Endothelial cell of umbilical vein (primary cell): ENCODE data around the gene MEA1. TPM values are rescaled to one million over a fixed set of nuclear protein-coding genes. Genes with fewer than 3 reads are reported as not detected.

Experiments
- BruUV-seq: library from RNA; stranded (reverse); fragments of 400-500 nt; replicated peaks from 2 replicates; lab custom pipeline; 2021; lab: Mats Ljungman, UMichigan
- CTCF ChIA-PET: fragments of 300-600, 350-600 bp; sonication (Branson Sonifier 250); formaldehyde crosslinking; loops from one replicate; lab custom pipeline; 2021; ENCODE audit warnings: antibody characterized with exemption, inconsistent platforms; lab: Charles Lee
- POLR2A ChIA-PET: fragments of 300-600, 350-600 bp; sonication (Branson Sonifier 250); formaldehyde crosslinking; loops from one replicate; lab custom pipeline; 2021; ENCODE audit warnings: antibody characterized with exemption, inconsistent platforms; lab: Charles Lee
- DNase-seq: peaks from one replicate; pipeline ENCODE4 v3.0.0-alpha.2; 2011; ENCODE audit warnings: low read depth, low spot score
- FAIRE-seq: peaks from 2 replicates; lab custom pipeline; 2011; peaks lifted over from hg19 to GRCh38; lab: Jason Lieb, UNC
- H2AFZ ChIP-seq: 2 replicates; pipeline ENCODE4 v1.6.0; 2012; ENCODE audit warnings: low read depth, low read length, control low read depth, inconsistent platforms
- H3K27ac ChIP-seq: 2 replicates; pipeline ENCODE4 v1.5.1; 2011; ENCODE audit warnings: low read depth, mild to moderate bottlenecking, control low read depth, low read length, moderate library complexity; ENCODE audit not compliant: insufficient read depth
- H3K27me3 ChIP-seq, 2 experiments: 2 replicates each; pipeline versions ENCODE4 v1.6.0 to v1.6.1; 2011; ENCODE audit warnings: low read length in 2 of 2, mixed read lengths in 1 of 2; ENCODE audit not compliant: control insufficient read depth in 2 of 2, insufficient read depth in 2 of 2
- H3K36me3 ChIP-seq, 2 experiments: 2 replicates in 1 of 2; 3 replicates in 1 of 2; pipeline ENCODE4 v1.5.1; 2011; ENCODE audit warnings: low read length in 2 of 2, mild to moderate bottlenecking in 1 of 2, moderate library complexity in 1 of 2; ENCODE audit not compliant: control insufficient read depth in 2 of 2, insufficient read depth in 2 of 2; ENCODE audit errors: extremely low read depth in 1 of 2
- H3K4me1 ChIP-seq: 3 replicates; pipeline ENCODE4 v1.5.1; 2011; ENCODE audit warnings: mild to moderate bottlenecking, low read length; ENCODE audit not compliant: control insufficient read depth, insufficient read depth; ENCODE audit errors: extremely low read depth
- H3K4me2 ChIP-seq: 2 replicates; pipeline ENCODE4 v1.6.1; 2011; ENCODE audit warnings: low read length, control low read depth, mixed read lengths; ENCODE audit not compliant: insufficient read depth
- H3K4me3 ChIP-seq, 3 experiments: fragments of 200-600 bp in 1 of 3; sonication (generic), shearing (Covaris generic) in 1 of 3; replicated peaks in 1 of 3; 2 replicates each; pipeline ENCODE4 v1.5.1; 2011 to 2016; ENCODE audit warnings: control low read depth in 3 of 3, low read length in 3 of 3, mild to moderate bottlenecking in 2 of 3, inconsistent platforms in 1 of 3, low read depth in 1 of 3, moderate library complexity in 1 of 3; ENCODE audit not compliant: insufficient read depth in 1 of 3
- H3K79me2 ChIP-seq: 2 replicates; pipeline ENCODE4 v1.6.0; 2012; ENCODE audit warnings: low read length, inconsistent platforms; ENCODE audit not compliant: control insufficient read depth, insufficient read depth
- H3K9ac ChIP-seq: replicated peaks from 2 replicates; pipeline ENCODE3; 2011; ENCODE audit warnings: low read length, control low read depth; ENCODE audit not compliant: insufficient read depth; ENCODE audit errors: extremely low read depth
- H3K9me1 ChIP-seq: replicated peaks from 3 replicates; pipeline ENCODE4 v1.6.0; 2011; ENCODE audit warnings: mild to moderate bottlenecking, low read length; ENCODE audit not compliant: control insufficient read depth, insufficient read depth; ENCODE audit errors: extremely low read depth
- H3K9me3 ChIP-seq: replicated peaks from 2 replicates; pipeline ENCODE4 v1.5.1; 2012; ENCODE audit warnings: low read length, inconsistent platforms; ENCODE audit not compliant: control insufficient read depth, insufficient read depth
- H4K20me1 ChIP-seq: replicated peaks from 2 replicates; pipeline ENCODE3; 2011; ENCODE audit warnings: mild to moderate bottlenecking, low read length; ENCODE audit not compliant: control insufficient read depth, insufficient read depth; ENCODE audit errors: extremely low read depth
- EZH2 ChIP-seq: IDR thresholded peaks from 2 replicates; pipeline ENCODE4 v1.6.1; 2012; ENCODE audit warnings: borderline replicate concordance, low read depth, mild to moderate bottlenecking, moderate library complexity, low read length, inconsistent platforms; ENCODE audit not compliant: severe bottlenecking
- FOS ChIP-seq: IDR thresholded peaks from 2 replicates; pipeline ENCODE4 v1.6.1; 2011; ENCODE audit warnings: mild to moderate bottlenecking, low read length, moderate library complexity, borderline replicate concordance; ENCODE audit not compliant: insufficient read depth
- GATA2 ChIP-seq: IDR thresholded peaks from 2 replicates; pipeline ENCODE4 v1.7.0; 2011; ENCODE audit warnings: low read depth, mild to moderate bottlenecking, moderate library complexity, mixed read lengths, low read length; ENCODE audit not compliant: insufficient read length, insufficient read depth
- JUN ChIP-seq: IDR thresholded peaks from 2 replicates; pipeline ENCODE4 v1.6.1; 2011; ENCODE audit warnings: borderline replicate concordance, low read depth; ENCODE audit not compliant: insufficient read length, insufficient read depth
- MYC ChIP-seq: IDR thresholded peaks from one replicate; pipeline ENCODE4 v1.6.1; 2011; ENCODE audit warnings: mild to moderate bottlenecking, low read depth, low read length
- POLR2A ChIP-seq: IDR thresholded peaks from 2 replicates; pipeline ENCODE4 v1.6.1; 2012; ENCODE audit warnings: low read depth, mild to moderate bottlenecking, control low read depth, low read length
- POLR2AphosphoS5 ChIP-seq: IDR thresholded peaks from 2 replicates; pipeline ENCODE4 v1.6.1; 2012; ENCODE audit warnings: low read depth, mild to moderate bottlenecking, control low read depth, low read length, moderate library complexity; ENCODE audit not compliant: insufficient read depth
- dilution Hi-C: fragments of 300-500 bp; cut with MboI; formaldehyde crosslinking; loops from one replicate; pipeline ENCODE4 v1.15.0; 2019; ENCODE audit warnings: low sequenced_read_pairs; ENCODE audit not compliant: extremely low pct_ligation_motif_present
- intact Hi-C: fragments of 100-400 bp; cut with micrococcal nuclease; formaldehyde crosslinking; loops from one replicate; pipeline ENCODE4 v1.10.0; 2022
- polyA plus RNA-seq, 4 experiments: library from polyadenylated mRNA; depleted of rRNA in 3 of 4; stranded (reverse) in 3 of 4; unstranded in 1 of 4; fragments of >200 nt; gene quantifications; 2 replicates each; pipeline versions ENCODE4 v1.2.1 to v1.2.3, GENCODE V29; 2011 to 2012; ENCODE audit warnings: missing spikeins in 1 of 4
- total RNA-seq: library from RNA; stranded (reverse); gene quantifications from 2 replicates; pipeline ENCODE4 v1.2.3, GENCODE V29; 2021
- TF ChIP-seq, protein P1 (sequence below), 2 donors: IDR thresholded peaks; 1 replicate in 1 of 2; 2 replicates in 1 of 2; pipeline ENCODE4 v1.5.1; 2011; ENCODE audit warnings: low read length in 2 of 2, mild to moderate bottlenecking in 2 of 2, moderate library complexity in 2 of 2, control low read depth in 1 of 2, inconsistent platforms in 1 of 2, low read depth in 1 of 2; ENCODE audit not compliant: insufficient read depth in 1 of 2; ENCODE audit errors: extremely low read depth in 1 of 2
- TF ChIP-seq, protein P2 (sequence below): IDR thresholded peaks from 2 replicates; pipeline ENCODE4 v1.6.1; 2011; ENCODE audit not compliant: insufficient read depth, insufficient read length

MEA1 gene
- total and polyA plus RNA-seq, 2 donors (not counting 3 experiments of a cell fraction or from before 2014, with no cell fraction given) = 62.5 to 69.5 TPM

DNA sequence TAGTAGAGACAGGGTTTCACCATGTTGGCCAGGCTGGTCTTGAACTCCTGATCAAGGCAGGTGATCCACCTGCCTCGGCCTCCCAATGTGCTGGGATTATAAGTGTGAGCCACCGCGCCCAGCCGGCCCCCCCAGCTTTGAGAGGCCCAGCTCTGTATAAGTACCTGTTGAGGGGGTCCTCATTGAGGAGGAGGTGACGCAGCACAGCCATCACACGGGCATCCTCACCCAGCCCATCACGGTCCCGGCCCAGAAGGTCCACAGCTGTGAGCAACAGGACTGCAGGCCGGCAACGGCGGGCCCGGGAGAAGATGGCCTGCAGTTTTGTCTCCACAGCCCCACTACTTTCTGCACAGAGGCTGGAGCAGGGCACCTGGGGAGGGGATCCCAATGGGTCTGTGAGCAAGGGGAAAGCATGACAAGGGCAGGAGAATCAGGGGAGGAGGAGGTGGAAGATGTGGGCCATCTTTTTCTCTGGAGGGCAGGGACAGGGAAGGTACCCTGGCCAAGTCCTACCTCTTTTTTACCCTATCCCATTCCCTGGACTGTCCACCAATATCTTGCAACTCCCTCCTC lies 45.5 kb downstream of the MEA1 start:
- Histone ChIP-seq H3K4me3 (no peak overlapping the region), H3K27me3 (no peaks in the 10 kb centered on the region), H3K4me2 (no peak overlapping the region), H3K36me3 (peaks cover 0 to 15% of the 10 kb centered on the region in 2 experiments), H4K20me1 (no peaks in the 10 kb centered on the region), H3K4me1 (peaks cover 5% of the 10 kb centered on the region), H3K79me2 (no peaks in the 10 kb centered on the region), H2AFZ (no peak overlapping the region), H3K9me3 (no peaks in the 10 kb centered on the region), H3K9me1 (no peaks in the 10 kb centered on the region), H3K9ac (no peak overlapping the region), H3K27ac (no peak overlapping the region)
- intact Hi-C loops = no loop called here
- DNase-seq (no peak), FAIRE-seq (no peak)
- no peak for TF ChIP-seq POLR2A
- TF ChIP-seq, protein P1, sequence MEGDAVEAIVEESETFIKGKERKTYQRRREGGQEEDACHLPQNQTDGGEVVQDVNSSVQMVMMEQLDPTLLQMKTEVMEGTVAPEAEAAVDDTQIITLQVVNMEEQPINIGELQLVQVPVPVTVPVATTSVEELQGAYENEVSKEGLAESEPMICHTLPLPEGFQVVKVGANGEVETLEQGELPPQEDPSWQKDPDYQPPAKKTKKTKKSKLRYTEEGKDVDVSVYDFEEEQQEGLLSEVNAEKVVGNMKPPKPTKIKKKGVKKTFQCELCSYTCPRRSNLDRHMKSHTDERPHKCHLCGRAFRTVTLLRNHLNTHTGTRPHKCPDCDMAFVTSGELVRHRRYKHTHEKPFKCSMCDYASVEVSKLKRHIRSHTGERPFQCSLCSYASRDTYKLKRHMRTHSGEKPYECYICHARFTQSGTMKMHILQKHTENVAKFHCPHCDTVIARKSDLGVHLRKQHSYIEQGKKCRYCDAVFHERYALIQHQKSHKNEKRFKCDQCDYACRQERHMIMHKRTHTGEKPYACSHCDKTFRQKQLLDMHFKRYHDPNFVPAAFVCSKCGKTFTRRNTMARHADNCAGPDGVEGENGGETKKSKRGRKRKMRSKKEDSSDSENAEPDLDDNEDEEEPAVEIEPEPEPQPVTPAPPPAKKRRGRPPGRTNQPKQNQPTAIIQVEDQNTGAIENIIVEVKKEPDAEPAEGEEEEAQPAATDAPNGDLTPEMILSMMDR (IDR thresholded peaks at IDR 0.05; ENCODE audit: extremely low read depth in 1 of 2, insufficient read depth in 1 of 2, low read depth in 1 of 2, low read length in 2 of 2) = no peak
- TF ChIP-seq EZH2 = no peak
- TF ChIP-seq, protein P2, sequence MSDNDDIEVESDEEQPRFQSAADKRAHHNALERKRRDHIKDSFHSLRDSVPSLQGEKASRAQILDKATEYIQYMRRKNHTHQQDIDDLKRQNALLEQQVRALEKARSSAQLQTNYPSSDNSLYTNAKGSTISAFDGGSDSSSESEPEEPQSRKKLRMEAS = no peak
- TF ChIP-seq MYC = no peak
- no peak for TF ChIP-seq JUN
- no peak for TF ChIP-seq GATA2
- TF ChIP-seq FOS = no peak
- TF ChIP-seq POLR2AphosphoS5 = no peak
- CTCF ChIA-PET = no interaction called here
- POLR2A ChIA-PET = no interaction called here
- dilution Hi-C loops = no loop called here
- no TSS peak for BruUV-seq
